Thyroid gland (tissue), 4 donors: ENCODE measurements around the gene NUFIP2.
A peak's percentile ranks its signal among the peaks of the same experiment; 100 is the strongest.

Experiments used
- CTCF ChIP-seq, 6 experiments: fragments of 200-600 bp in 3 of 6; fragments of 450-650 bp in 3 of 6; sonication (generic) in 3 of 6; IDR thresholded peaks; one replicate each; pipeline ENCODE4 v1.5.1; 2016 to 2019; ENCODE audit warnings: antibody characterized with exemption in 6 of 6, mild to moderate bottlenecking in 2 of 6, inconsistent platforms in 1 of 6, moderate library complexity in 1 of 6
- POLR2A ChIP-seq, 2 donors: fragments of 450-650 bp; IDR thresholded peaks; one replicate each; pipeline ENCODE4 v1.6.1; 2017; ENCODE audit warnings: antibody characterized with exemption in 2 of 2, mild to moderate bottlenecking in 2 of 2, moderate library complexity in 1 of 2

- peak; percentile 27 to 66 (median 50) for TF ChIP-seq CTCF (IDR thresholded peaks at IDR 0.05)
- no peak for TF ChIP-seq POLR2A (IDR thresholded peaks at IDR 0.05)
These were observed 2.7 kb downstream of the NUFIP2 start for GRCh38 chr17:29291163-29291752.
